ENCODE results near the gene ZNF556. TPM values are rescaled to one million over a fixed set of nuclear protein-coding genes. Genes with fewer than 3 reads are reported as not detected.

ZNF556 gene
- total RNA-seq, result not detected

DNA sequence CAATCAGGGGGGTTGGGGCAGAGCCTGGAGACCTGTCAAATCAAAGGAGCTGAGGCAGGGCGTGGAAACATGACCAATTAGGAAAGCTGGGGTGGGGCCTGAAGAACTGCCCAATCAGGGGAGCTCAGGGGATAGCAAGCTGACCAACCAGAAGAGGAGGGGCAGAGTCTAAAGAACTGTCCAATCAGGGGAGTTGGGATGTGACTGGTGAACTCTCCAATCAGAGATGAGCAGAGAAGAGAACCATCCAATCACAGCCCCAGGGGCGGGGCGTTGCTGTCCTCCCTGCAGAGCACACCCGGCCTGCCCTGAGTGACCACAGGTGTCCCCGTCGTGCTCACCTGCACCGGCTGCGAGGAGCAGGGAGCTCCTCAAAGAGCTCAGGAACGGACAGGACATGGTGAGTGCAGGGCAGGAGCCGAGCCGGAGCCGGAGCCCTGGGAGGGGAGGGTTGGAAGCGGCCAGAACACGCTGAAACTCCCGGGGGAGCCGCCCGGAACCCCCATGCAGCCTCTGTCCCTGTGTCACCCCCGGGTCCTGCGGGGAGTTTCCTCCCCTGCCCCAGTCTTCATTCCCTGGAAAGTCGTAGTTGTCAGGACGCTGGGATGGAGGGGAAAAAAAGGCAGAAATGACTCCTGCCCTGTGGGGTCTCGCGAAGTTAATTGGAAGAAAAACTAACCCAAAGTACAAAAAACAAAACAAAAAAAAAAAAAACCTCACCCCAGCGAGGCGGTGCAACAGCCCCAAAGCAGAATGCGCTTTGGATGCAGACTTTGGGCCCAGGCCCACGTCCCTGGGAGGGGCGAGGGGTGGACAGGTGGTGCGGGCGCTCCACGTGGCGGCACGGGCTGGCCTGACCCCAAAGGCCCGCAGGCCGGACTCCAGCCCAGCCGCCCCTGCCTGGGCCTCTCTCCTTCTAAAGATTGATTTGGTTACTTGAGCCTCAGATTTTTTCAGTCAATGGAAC, at the start of gene ZNF556:
ZNF556 (plus strand) TSS at position 311 of the 967 bp plus-strand sequence; CDS start at position 398, 87 bp downstream.
- Histone ChIP-seq H3K27me3 (no peaks in the 10 kb centered on the region), H3K4me3 (no peak within 1 kb of the TSS), H3K36me3 (no peaks in the 10 kb centered on the region), H3K4me1 (no peaks in the 10 kb centered on the region), H3K27ac (no peak within 1 kb of the TSS), H3K9me3 (no peaks in the 10 kb centered on the region)
- intact Hi-C loops (cut with DNase I), result no loop called here
- TF ChIP-seq, protein P1, sequence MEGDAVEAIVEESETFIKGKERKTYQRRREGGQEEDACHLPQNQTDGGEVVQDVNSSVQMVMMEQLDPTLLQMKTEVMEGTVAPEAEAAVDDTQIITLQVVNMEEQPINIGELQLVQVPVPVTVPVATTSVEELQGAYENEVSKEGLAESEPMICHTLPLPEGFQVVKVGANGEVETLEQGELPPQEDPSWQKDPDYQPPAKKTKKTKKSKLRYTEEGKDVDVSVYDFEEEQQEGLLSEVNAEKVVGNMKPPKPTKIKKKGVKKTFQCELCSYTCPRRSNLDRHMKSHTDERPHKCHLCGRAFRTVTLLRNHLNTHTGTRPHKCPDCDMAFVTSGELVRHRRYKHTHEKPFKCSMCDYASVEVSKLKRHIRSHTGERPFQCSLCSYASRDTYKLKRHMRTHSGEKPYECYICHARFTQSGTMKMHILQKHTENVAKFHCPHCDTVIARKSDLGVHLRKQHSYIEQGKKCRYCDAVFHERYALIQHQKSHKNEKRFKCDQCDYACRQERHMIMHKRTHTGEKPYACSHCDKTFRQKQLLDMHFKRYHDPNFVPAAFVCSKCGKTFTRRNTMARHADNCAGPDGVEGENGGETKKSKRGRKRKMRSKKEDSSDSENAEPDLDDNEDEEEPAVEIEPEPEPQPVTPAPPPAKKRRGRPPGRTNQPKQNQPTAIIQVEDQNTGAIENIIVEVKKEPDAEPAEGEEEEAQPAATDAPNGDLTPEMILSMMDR (IDR thresholded peaks at IDR 0.05), result no peak
- DNase-seq (ENCODE audit: low spot score in 2 of 2), result no peak

DNA sequence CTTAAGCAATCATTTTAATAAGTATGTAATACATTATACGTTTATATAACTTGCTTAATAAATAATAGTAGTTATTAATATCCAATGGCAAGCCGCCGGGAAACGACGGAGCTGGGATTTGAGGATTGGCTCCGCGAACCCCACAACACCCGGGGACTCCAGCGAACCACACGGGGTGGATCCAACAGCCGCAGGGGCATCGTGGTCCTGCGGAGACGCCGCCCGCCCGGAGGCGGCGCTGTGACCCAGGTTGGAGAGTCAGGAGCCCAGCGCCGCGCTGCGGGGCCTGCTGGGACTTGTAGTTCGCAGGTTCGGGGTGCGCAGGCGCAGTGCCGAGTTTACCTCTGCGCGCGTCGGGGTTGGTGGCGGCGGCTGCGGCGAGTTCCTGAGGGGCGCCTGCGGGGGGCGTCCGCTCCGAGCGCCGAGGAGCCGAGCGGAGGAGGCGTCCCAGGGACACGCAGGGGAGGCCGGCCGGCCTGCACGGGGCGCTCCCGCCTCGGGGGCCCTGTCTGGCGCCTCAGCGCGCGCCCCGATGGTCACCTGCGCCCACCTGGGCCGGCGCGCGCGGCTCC, 47.5 kb upstream of the ZNF556 start, which contains the start of gene ZNF554:
ZNF554 (plus strand) TSS at position 329 of the 572 bp plus-strand sequence; CDS start at position 533, 204 bp downstream.
- TF ChIP-seq, protein P1 (IDR thresholded peaks at IDR 0.05), result peak; percentile 97 to 98 (median 97)
- Histone ChIP-seq H3K27me3 (no peaks in the 10 kb centered on the region), H3K9me3 (no peaks in the 10 kb centered on the region), H3K27ac (peak within 1 kb of the TSS in 1 of 2 donors; percentile 29), H3K4me3 (peak within 1 kb of the TSS; percentile 97 to 98), H3K36me3 (peaks cover 0 to 3% of the 10 kb centered on the region in 2 donors), H3K4me1 (peaks cover 3 to 10% of the 10 kb centered on the region in 2 donors)
- peak; percentile 79 to 98 for DNase-seq (ENCODE audit: low spot score in 2 of 2)
- intact Hi-C loops (cut with DNase I), result loop anchor here (1.0 kb wide), 2 partner anchors 22 to 34 kb away; partner anchors contain the start of genes THOP1 and ZNF555

DNA sequence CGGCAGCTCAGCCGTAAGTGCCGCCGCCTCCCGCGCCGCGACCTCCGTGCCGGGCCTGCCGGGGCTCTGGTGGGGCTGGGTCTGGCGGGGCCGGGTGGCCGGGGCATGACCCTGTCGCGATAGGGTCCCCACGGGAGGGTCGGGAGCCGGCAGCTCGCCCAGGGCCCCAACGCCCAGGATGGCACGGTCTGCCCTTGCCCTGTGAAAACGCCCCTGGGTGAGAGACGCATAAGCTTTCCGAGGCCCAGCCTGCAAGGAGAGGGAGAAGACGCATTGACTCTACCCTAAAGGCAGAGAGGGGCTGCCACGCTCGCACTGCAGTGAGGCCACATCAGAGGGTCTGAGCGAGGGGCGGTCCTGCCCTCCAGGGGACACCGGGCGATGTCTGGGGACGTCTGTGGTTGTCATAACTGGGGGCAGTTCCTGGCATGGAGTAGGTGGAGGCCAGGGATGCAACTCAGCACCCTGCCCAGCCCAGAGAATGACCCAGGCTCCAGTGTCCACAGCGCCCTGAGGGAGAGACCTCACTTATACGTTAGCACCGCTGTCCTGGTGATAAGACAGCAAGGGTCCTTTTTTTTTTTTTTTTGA, 46.9 kb upstream of the ZNF556 start:
- peak overlapping the region; percentile 97 to 98 for H3K4me3 ChIP-seq
- H3K27me3 ChIP-seq, result no peaks in the 10 kb centered on the region
- H3K27ac ChIP-seq, result peak overlapping the region in 1 of 2 donors; percentile 29
- H3K36me3 ChIP-seq, result peaks cover 0 to 3% of the 10 kb centered on the region in 2 donors
- DNase-seq (ENCODE audit: low spot score in 2 of 2), result no peak
- no peaks in the 10 kb centered on the region for H3K9me3 ChIP-seq
- peaks cover 3 to 10% of the 10 kb centered on the region in 2 donors for H3K4me1 ChIP-seq
- TF ChIP-seq, protein P1 (IDR thresholded peaks at IDR 0.05), result no peak
- intact Hi-C loops (cut with DNase I), result no loop called here

DNA sequence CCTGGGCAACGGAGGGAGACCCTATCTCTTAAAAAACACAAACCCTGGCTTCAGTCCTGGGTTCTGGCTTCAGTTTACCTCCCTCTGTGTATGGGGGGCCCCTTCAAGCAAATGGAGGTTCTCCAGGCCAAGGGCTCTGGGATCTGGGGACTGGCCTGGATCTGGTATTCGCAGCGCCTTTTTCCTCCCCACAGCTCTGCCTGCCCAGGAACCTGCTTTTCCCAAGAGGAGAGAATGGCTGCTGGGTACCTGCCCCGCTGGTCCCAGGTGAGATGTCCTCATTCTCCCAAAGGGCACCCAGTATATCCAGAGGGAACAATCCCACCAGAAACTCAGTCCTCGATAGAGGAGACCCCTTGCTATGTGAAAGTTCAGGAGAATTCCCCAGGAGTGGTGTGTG, 44.3 kb upstream of the ZNF556 start:
- Histone ChIP-seq H3K27me3 (no peaks in the 10 kb centered on the region), H3K4me3 (no peak overlapping the region), H3K27ac (no peak overlapping the region), H3K36me3 (peaks cover 2 to 17% of the 10 kb centered on the region in 2 donors), H3K4me1 (peaks cover 3 to 10% of the 10 kb centered on the region in 2 donors), H3K9me3 (no peaks in the 10 kb centered on the region)
- TF ChIP-seq, protein P1 (IDR thresholded peaks at IDR 0.05), result no peak
- intact Hi-C loops (cut with DNase I), result no loop called here
- DNase-seq (ENCODE audit: low spot score in 2 of 2), result no peak

DNA sequence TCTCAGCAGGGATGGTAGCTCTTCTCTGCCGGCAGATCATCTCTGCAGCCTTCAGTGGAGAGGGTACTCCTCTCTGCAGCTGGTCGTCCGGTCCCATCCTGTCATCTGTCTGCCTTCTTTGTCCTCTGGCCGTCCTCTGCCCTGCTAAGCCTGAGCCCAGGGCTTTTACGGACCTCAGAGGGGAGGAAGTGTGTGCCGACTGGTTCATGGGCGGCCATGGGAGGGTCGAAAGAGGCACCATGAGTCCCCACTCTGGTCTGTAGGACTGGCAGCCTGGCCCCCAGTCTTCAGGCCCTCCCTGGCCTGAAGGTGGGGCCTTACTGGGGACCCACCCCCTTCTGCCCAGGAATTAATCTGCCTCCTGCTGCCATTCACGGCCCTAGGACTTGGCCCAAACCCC, 43.5 kb upstream of the ZNF556 start:
- no peak for DNase-seq (ENCODE audit: low spot score in 2 of 2)
- Histone ChIP-seq H3K4me3 (no peak overlapping the region), H3K36me3 (peaks cover 5 to 23% of the 10 kb centered on the region in 2 donors), H3K4me1 (peaks cover 3 to 10% of the 10 kb centered on the region in 2 donors), H3K27ac (no peak overlapping the region), H3K27me3 (no peaks in the 10 kb centered on the region), H3K9me3 (no peaks in the 10 kb centered on the region)
- intact Hi-C loops (cut with DNase I), result no loop called here
- TF ChIP-seq, protein P1 (IDR thresholded peaks at IDR 0.05), result no peak
